SK-N-SH treated with all-trans-retinoic acid at 6 μM for 48 hours (cell line): ENCODE results near the gene DDOST.
A peak's percentile ranks its signal among the peaks of the same experiment; 100 is the strongest.

Experiments used
- ATAC-seq: fragments of 200-7000 bp; cut with Tn5 transposase; 3 replicates; pipeline ENCODE4 v1.9.1; 2020; ENCODE audit warnings: mild to moderate bottlenecking, moderate library complexity
- ARNTL ChIP-seq: fragments of 450-650 bp; formaldehyde crosslinking; IDR thresholded peaks from 2 replicates; pipeline ENCODE4 v1.5.0; 2020; ENCODE audit warnings: low read depth, mild to moderate bottlenecking, moderate library complexity, borderline replicate concordance
- CREB5 ChIP-seq: fragments of 250-450 bp; sonication (Bioruptor Pico); IDR thresholded peaks from 2 replicates; pipeline ENCODE4 v1.5.1; 2020; ENCODE audit warnings: low read depth, mild to moderate bottlenecking, moderate library complexity
- CSDC2 ChIP-seq: fragments of 250-450 bp; sonication (Bioruptor Pico); IDR thresholded peaks from 2 replicates; pipeline ENCODE4 v1.5.0; 2020; ENCODE audit warnings: mild to moderate bottlenecking, moderate library complexity
- ESRRG ChIP-seq: fragments of 250-450 bp; sonication (Bioruptor Pico); IDR thresholded peaks from 2 replicates; pipeline ENCODE4 v1.6.1; 2021; ENCODE audit warnings: mild to moderate bottlenecking
- POU6F1 ChIP-seq: fragments of 250-450 bp; sonication (Bioruptor Pico); IDR thresholded peaks from 2 replicates; pipeline ENCODE4 v1.8.0; 2021; ENCODE audit warnings: low read depth, mild to moderate bottlenecking, moderate library complexity, borderline replicate concordance
- PPARA ChIP-seq: fragments of 250-450 bp; sonication (Bioruptor Pico); IDR thresholded peaks from 2 replicates; pipeline ENCODE4 v1.5.0; 2020; ENCODE audit warnings: mild to moderate bottlenecking, borderline replicate concordance
- SNAI2 ChIP-seq: fragments of 250-450 bp; sonication (Bioruptor Pico); IDR thresholded peaks from 2 replicates; pipeline ENCODE4 v1.5.0; 2020; ENCODE audit warnings: mild to moderate bottlenecking, moderate library complexity
- TCF4 ChIP-seq: fragments of 250-450 bp; sonication (Bioruptor Pico); IDR thresholded peaks from 2 replicates; pipeline ENCODE4 v1.8.0; 2021; ENCODE audit warnings: mild to moderate bottlenecking, moderate library complexity, borderline replicate concordance
- TOX ChIP-seq: fragments of 250-450 bp; sonication (Bioruptor Pico); IDR thresholded peaks from 2 replicates; pipeline ENCODE4 v1.8.0; 2021; ENCODE audit warnings: mild to moderate bottlenecking, moderate library complexity, borderline replicate concordance
- ZC3H10 ChIP-seq: fragments of 250-450 bp; sonication (Bioruptor Pico); IDR thresholded peaks from 2 replicates; pipeline ENCODE4 v1.5.1; 2021; ENCODE audit warnings: mild to moderate bottlenecking, moderate library complexity
- ZFP3 ChIP-seq: fragments of 250-450 bp; sonication (Bioruptor Pico); IDR thresholded peaks from 2 replicates; pipeline ENCODE4 v1.5.0; 2020; ENCODE audit warnings: mild to moderate bottlenecking, moderate library complexity
- ZFP30 ChIP-seq: fragments of 450-650 bp; formaldehyde crosslinking; IDR thresholded peaks from 2 replicates; pipeline ENCODE4 v1.5.0; 2022; ENCODE audit warnings: mild to moderate bottlenecking, moderate library complexity
- ZNF70 ChIP-seq: fragments of 450-650 bp; formaldehyde crosslinking; IDR thresholded peaks from 2 replicates; pipeline ENCODE4 v1.5.0; 2020; ENCODE audit warnings: mild to moderate bottlenecking, moderate library complexity
- TF ChIP-seq, protein P1 (sequence below): fragments of 250-450 bp; sonication (Bioruptor Pico); IDR thresholded peaks from 2 replicates; pipeline ENCODE4 v1.5.1; 2021; ENCODE audit warnings: mild to moderate bottlenecking, moderate library complexity
- TF ChIP-seq, protein P2 (sequence below): fragments of 250-450 bp; sonication (Bioruptor Pico); IDR thresholded peaks from 2 replicates; pipeline ENCODE4 v1.5.0; 2020; ENCODE audit warnings: mild to moderate bottlenecking, moderate library complexity
- TF ChIP-seq, protein P3 (sequence below): fragments of 250-450 bp; sonication (Bioruptor Pico); IDR thresholded peaks from 2 replicates; pipeline ENCODE4 v1.8.0; 2020; ENCODE audit warnings: mild to moderate bottlenecking, moderate library complexity, borderline replicate concordance

Gene DDOST

GRCh38 chr1:20661207-20662109, at the start of gene DDOST:
TSS of gene DDOST (minus strand) at chr1:20661369. CDS start at chr1:20661350, 19 bp downstream.
- TF ChIP-seq TCF4 (CRISPR knock-in tag) (no peak), CREB5 (CRISPR knock-in tag) (0 out of 2 replicates have a peak, but pooled peaks have one; percentile 40), POU6F1 (CRISPR knock-in tag) (no peak), SNAI2 (CRISPR knock-in tag) (no peak), ARNTL (CRISPR knock-in tag) (no peak), CSDC2 (CRISPR knock-in tag) (0 out of 2 replicates have a peak, but pooled peaks have one; percentile 60), ZNF70 (CRISPR knock-in tag) (peak; percentile 22; the same call in 1 of the 2 replicates), ZC3H10 (no peak), TOX (CRISPR knock-in tag) (no peak), PPARA (CRISPR knock-in tag) (no peak), ZFP30 (CRISPR knock-in tag) (no peak), ZFP3 (CRISPR knock-in tag) (no peak), ESRRG (CRISPR knock-in tag) (no peak)
- TF ChIP-seq, protein P1, sequence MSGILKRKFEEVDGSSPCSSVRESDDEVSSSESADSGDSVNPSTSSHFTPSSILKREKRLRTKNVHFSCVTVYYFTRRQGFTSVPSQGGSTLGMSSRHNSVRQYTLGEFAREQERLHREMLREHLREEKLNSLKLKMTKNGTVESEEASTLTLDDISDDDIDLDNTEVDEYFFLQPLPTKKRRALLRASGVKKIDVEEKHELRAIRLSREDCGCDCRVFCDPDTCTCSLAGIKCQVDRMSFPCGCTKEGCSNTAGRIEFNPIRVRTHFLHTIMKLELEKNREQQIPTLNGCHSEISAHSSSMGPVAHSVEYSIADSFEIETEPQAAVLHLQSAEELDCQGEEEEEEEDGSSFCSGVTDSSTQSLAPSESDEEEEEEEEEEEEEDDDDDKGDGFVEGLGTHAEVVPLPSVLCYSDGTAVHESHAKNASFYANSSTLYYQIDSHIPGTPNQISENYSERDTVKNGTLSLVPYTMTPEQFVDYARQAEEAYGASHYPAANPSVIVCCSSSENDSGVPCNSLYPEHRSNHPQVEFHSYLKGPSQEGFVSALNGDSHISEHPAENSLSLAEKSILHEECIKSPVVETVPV = peak; percentile 20; the same call in 1 of the 2 replicates
- TF ChIP-seq, protein P2, sequence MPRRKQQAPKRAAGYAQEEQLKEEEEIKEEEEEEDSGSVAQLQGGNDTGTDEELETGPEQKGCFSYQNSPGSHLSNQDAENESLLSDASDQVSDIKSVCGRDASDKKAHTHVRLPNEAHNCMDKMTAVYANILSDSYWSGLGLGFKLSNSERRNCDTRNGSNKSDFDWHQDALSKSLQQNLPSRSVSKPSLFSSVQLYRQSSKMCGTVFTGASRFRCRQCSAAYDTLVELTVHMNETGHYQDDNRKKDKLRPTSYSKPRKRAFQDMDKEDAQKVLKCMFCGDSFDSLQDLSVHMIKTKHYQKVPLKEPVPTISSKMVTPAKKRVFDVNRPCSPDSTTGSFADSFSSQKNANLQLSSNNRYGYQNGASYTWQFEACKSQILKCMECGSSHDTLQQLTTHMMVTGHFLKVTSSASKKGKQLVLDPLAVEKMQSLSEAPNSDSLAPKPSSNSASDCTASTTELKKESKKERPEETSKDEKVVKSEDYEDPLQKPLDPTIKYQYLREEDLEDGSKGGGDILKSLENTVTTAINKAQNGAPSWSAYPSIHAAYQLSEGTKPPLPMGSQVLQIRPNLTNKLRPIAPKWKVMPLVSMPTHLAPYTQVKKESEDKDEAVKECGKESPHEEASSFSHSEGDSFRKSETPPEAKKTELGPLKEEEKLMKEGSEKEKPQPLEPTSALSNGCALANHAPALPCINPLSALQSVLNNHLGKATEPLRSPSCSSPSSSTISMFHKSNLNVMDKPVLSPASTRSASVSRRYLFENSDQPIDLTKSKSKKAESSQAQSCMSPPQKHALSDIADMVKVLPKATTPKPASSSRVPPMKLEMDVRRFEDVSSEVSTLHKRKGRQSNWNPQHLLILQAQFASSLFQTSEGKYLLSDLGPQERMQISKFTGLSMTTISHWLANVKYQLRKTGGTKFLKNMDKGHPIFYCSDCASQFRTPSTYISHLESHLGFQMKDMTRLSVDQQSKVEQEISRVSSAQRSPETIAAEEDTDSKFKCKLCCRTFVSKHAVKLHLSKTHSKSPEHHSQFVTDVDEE = 0 out of 2 replicates have a peak, but pooled peaks have one; percentile 39
- TF ChIP-seq, protein P3, sequence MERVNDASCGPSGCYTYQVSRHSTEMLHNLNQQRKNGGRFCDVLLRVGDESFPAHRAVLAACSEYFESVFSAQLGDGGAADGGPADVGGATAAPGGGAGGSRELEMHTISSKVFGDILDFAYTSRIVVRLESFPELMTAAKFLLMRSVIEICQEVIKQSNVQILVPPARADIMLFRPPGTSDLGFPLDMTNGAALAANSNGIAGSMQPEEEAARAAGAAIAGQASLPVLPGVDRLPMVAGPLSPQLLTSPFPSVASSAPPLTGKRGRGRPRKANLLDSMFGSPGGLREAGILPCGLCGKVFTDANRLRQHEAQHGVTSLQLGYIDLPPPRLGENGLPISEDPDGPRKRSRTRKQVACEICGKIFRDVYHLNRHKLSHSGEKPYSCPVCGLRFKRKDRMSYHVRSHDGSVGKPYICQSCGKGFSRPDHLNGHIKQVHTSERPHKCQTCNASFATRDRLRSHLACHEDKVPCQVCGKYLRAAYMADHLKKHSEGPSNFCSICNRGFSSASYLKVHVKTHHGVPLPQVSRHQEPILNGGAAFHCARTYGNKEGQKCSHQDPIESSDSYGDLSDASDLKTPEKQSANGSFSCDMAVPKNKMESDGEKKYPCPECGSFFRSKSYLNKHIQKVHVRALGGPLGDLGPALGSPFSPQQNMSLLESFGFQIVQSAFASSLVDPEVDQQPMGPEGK (CRISPR knock-in tag) = no peak
- peak; percentile 98 for ATAC-seq

- no peak; the same call in 2 of the 3 replicates for ATAC-seq
Observed at GRCh38 chr1:20710469-20711284, 49.5 kb upstream of the DDOST start.

More at GRCh38 chr1:20710469-20711284, 49.5 kb upstream of the DDOST start:
- TF ChIP-seq, protein P3 (CRISPR knock-in tag) = no peak
- TF ChIP-seq ZNF70 (CRISPR knock-in tag) = peak; percentile 53; the same call in 1 of the 2 replicates
